Stimulated activated CD4-positive, alpha-beta T cell treated with anti-CD3 and anti-CD28 coated beads, Interleukin-1b, Interleukin-23, amount 100 ng/mL, for 24 hours (primary cell): ENCODE results near the gene KIF1A.

Source experiments
- DNase-seq, 4 experiments: peaks; one replicate each; pipeline ENCODE4 v3.0.0-alpha.2; 2020; ENCODE audit warnings: low read depth in 4 of 4, low spot score in 1 of 4

KIF1A gene

GRCh38 chr2:240819126-240819857, 727 bp downstream of the KIF1A start:
- DNase-seq: no peak

GRCh38 chr2:240818293-240819125, 1.5 kb downstream of the KIF1A start:
- no peak for DNase-seq

GRCh38 chr2:240817496-240818292, 2.3 kb downstream of the KIF1A start:
- DNase-seq: no peak

- no peak for DNase-seq
Observed at GRCh38 chr2:240816584-240817495, 3.2 kb downstream of the KIF1A start.

DNA sequence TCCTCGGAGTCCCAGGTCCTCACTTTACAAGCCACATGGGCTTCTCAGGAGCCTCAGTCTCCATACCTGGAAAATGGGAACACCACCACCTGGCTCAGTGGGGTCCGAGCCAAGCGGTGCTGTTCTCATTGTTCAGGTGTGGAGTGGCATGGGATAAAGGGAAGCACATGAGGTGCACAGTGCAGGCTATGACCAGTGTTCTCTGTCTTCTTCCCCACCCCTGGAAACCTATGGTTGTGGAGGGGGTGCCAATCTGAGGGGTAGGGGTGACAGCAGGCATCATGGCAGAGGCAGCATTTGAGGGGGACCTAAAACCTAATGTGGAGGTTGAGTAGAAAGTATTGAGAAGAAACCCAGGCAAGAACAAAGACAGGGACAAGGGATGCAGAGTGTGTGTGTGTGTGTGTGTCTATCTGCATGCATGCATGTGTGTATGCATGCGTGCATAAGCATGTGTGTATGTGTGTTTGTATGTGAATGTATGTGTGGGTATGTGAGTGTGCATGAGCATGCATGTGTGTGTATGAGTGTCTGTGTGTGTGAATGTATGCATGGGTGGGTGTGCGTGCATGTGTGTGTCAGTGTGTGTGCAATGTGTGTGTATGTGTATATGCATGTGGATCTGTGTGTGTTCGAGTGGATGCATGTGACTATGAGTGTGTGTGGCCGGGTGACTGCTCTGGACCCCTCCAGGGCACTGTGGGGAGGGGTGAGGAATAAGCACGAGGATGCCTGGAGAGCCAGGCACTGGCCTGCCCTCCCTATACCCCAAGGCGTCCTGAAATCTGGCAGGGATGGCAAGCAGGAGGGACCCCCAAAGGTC, 4.0 kb downstream of the KIF1A start:
- DNase-seq: no peak

- no peak for DNase-seq
Observed at GRCh38 chr2:240814946-240815760, 4.9 kb downstream of the KIF1A start.

GRCh38 chr2:240814280-240814679, 5.7 kb downstream of the KIF1A start:
- no peak for DNase-seq

GRCh38 chr2:240813231-240813921, 6.6 kb downstream of the KIF1A start:
- DNase-seq: no peak

DNA sequence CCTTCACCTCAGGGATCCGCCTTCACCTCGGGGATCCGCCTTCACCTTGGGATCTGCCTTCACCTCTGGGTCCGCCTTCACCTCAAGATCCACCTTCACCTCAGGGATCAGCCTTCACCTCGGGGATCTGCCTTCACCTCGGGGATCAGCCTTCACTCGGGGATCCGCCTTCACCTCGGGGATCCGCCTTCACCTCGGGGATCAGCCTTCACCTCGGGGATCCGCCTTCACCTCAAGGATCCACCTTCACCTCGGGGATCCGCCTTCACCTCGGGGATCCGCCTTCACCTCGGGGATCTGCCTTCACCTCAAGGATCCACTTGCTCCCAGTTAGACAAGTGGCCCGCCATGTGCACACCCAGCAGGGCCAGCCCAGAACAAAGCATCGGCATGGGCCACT, 7.3 kb downstream of the KIF1A start:
- no peak for DNase-seq

GRCh38 chr2:240812301-240812680, 7.7 kb downstream of the KIF1A start:
- DNase-seq: no peak

GRCh38 chr2:240811346-240812300, 8.4 kb downstream of the KIF1A start:
- DNase-seq: no peak

GRCh38 chr2:240810621-240811020, 9.4 kb downstream of the KIF1A start:
- no peak for DNase-seq

DNA sequence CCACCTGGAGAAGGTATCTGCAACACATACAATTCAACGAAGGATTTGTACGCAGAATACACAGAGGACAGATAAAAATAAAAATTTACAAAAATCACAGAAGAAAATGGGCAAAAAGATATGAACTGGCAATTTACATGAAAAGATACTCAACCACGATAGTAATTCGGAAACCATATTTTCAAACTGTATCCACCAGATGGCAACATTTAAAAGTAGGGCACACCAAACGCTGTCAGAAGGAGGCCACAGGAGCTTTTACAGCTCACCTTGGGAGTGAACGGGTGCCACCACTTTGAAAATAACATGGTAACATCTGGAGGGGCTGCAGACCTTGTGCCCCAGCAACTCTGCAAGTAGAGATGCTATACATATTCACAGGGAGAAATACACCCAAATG, 9.8 kb downstream of the KIF1A start:
- no peak for DNase-seq

GRCh38 chr2:240809276-240809675, 10.7 kb downstream of the KIF1A start:
- DNase-seq: no peak

DNA sequence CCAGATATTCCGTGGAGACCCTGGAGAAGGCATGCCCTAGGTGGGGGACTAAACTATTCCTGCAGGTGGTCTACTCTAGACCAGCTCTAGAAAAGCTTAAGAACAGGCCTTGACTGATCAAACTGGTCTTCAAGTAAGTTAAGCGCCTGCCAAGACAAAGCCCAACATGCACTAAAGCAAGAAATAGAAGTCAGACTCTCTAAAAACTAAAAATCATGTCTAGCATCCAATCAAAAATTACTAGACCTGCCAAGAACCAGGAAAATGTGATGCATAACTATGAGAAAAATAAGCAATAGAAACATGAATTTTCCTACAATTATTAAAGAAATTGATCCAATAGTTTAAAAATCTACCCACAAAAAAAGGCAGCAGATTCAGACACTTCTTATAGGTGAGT, 13.6 kb downstream of the KIF1A start:
- no peak for DNase-seq

DNA sequence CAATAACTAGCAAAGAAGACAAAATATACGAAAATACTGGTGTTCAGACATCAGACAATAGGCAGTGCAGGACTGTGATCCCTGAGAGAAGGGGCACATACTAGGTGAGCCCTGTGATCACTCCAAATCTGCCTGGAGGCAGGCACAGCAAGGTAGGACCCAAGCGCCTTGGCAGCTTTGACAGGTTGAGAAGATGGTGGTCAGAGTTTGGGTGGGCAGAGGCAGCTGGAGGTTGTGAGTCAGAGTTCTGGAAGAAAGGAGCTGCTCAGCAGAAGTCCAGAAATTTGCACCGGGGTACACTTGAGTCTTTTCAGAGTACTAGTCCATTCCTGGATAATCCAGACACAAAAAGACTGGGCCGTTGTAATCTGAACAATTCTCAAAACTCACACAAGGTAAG, 14.0 kb downstream of the KIF1A start:
- no peak for DNase-seq

DNA sequence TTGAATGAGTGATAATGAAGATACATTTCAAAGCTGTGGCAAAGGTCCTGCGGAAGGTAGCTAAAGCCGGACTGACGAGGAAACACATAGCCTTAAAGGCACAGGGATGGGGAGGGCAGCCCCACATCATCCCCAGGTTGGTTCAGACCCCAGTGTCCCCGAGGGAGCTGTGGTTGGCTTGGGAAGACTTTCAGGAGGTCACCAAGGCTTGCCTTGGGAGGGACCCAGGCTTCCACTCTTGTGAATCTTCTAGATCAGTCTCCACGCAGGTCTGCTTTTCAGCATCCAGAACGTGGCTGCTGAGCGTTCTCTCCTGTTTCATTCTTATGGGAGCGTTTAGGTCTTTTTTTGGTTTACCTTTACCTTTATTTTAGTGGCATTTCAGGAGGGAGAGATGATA, 16.8 kb downstream of the KIF1A start:
- DNase-seq: no peak
